GM23248 (cell line): ENCODE measurements around the gene HAPLN2.

ENCODE experiments used
- EZH2 ChIP-seq: fragments of 200-600 bp; sonication (generic); IDR thresholded peaks from 2 replicates; pipeline ENCODE4 v1.6.1; 2018; ENCODE audit warnings: antibody characterized with exemption, mild to moderate bottlenecking; ENCODE audit not compliant: insufficient read depth, poor library complexity, severe bottlenecking
- EZH2phosphoT487 ChIP-seq: fragments of 200-600 bp; sonication (generic); IDR thresholded peaks from 2 replicates; pipeline ENCODE4 v1.6.1; 2018; ENCODE audit warnings: antibody characterized with exemption, moderate library complexity, mild to moderate bottlenecking, low read depth; ENCODE audit not compliant: insufficient read depth

DNA sequence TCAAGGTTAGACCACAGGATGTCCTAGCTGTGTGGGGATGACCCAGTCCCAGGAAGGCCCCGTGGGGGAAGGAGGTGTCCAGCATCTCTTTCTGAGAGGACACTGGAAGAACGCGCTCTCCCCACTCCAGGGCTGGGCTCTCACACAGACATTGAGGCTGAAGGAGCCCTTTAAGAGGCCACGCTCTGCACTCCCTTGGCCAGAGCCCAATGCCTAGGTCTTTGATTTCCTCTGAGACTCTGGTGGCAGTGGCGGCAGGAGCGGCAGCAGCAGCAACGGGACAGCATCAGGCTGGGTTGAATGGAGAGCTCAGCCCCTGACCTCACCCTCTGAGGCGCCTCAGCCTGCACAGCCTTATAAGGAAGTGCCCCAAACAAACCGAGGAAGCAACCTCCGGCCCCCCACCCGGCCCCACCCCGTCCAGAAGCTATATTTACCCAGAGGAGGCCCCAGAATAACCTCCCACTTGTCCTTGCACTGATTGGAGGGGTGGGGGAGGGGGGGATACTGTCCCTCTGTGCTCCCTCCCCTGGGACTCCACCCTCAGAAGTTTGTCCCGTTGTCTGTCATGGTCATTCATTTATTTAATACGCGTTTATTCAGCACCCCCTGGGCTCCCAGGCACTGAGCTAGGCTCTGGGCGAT is 45.7 kb downstream of the HAPLN2 start:
- no peak for TF ChIP-seq EZH2phosphoT487
- TF ChIP-seq EZH2 = no peak
